Naive thymus-derived CD8-positive, alpha-beta T cell (primary cell): Measurements from ENCODE around the gene NOTCH3. TPM values are rescaled to one million over a fixed set of nuclear protein-coding genes. Genes with fewer than 3 reads are reported as not detected.

Experiments
- ATAC-seq, 2 donors: fragments of 150-1000 bp; cut with Tn5 transposase in 1 of 2; sonication (Bioruptor Pico), chemical (Tn5 transposase) in 1 of 2; 1 replicate in 1 of 2; 2 replicates in 1 of 2; pipeline ENCODE4 v1.10.0; 2021; ENCODE audit warnings: mild to moderate bottlenecking in 2 of 2, moderate library complexity in 2 of 2
- POLR2A ChIA-PET: fragments of 350-600 bp; sonication (Branson Sonifier 250); formaldehyde crosslinking; loops from one replicate; lab custom pipeline; 2021; ENCODE audit warnings: antibody characterized with exemption; lab: Charles Lee
- DNase-seq, 10 donors: peaks; one replicate each; pipeline versions ENCODE4 v3.0.0 to v3.0.0-alpha.2; 2020 to 2022
- H3K27ac Mint-ChIP-seq, 10 donors: one replicate each; pipeline ENCODE4 v1.8.0; 2020 to 2022; ENCODE audit warnings: mild to moderate bottlenecking in 10 of 10, mixed read lengths in 10 of 10, moderate library complexity in 4 of 10, inconsistent platforms in 1 of 10
- H3K27me3 Mint-ChIP-seq, 5 donors: one replicate each; pipeline ENCODE4 v1.8.0; 2021 to 2022; ENCODE audit warnings: mixed read lengths in 5 of 5
- H3K36me3 Mint-ChIP-seq, 3 donors: one replicate each; pipeline ENCODE4 v1.8.0; 2020 to 2022; ENCODE audit warnings: mixed read lengths in 3 of 3, mild to moderate bottlenecking in 2 of 3, inconsistent platforms in 1 of 3
- H3K4me1 Mint-ChIP-seq, 4 donors: one replicate each; pipeline ENCODE4 v1.8.0; 2021 to 2022; ENCODE audit warnings: mixed read lengths in 4 of 4
- H3K4me3 Mint-ChIP-seq, 10 donors: one replicate each; pipeline ENCODE4 v1.8.0; 2020 to 2022; ENCODE audit warnings: mild to moderate bottlenecking in 10 of 10, mixed read lengths in 10 of 10, moderate library complexity in 6 of 10, inconsistent platforms in 1 of 10
- H3K9me3 Mint-ChIP-seq, 9 donors: one replicate each; pipeline ENCODE4 v1.8.0; 2020 to 2022; ENCODE audit warnings: mixed read lengths in 9 of 9, mild to moderate bottlenecking in 3 of 9, inconsistent platforms in 1 of 9, moderate library complexity in 1 of 9
- polyA plus RNA-seq, 3 donors: library from polyadenylated mRNA; unstranded; fragments of 300-500 nt; fragmentation: Illumina TruSeq; gene quantifications; one replicate each; pipeline ENCODE4 v1.2.3, GENCODE V29; 2021
- total RNA-seq, 8 experiments: library from RNA in 2 of 8; stranded (reverse) in 2 of 8; gene quantifications; one replicate each; pipeline ENCODE4 v1.2.3 and lab custom pipeline; 2021 to 2026

Gene NOTCH3
- total and polyA plus RNA-seq, 5 experiments from 2014 or later, result 0.05 TPM; not detected in 4

- Mint-ChIP-seq H3K27me3 (peaks cover 32 to 60% (median 48%) of the 10 kb centered on the region in 5 donors), H3K4me3 (peak overlapping the region; percentile 64 to 85 (median 72)), H3K9me3 (no peaks in the 10 kb centered on the region), H3K4me1 (peaks cover 13 to 29% (median 25%) of the 10 kb centered on the region in 4 donors), H3K36me3 (peaks cover 0 to 4% (median 0%) of the 10 kb centered on the region in 3 donors), H3K27ac (peak overlapping the region in 1 of 10 donors; percentile 81)
- POLR2A ChIA-PET, result no interaction called here
- no peak for DNase-seq
- peak in 1 of 2 donors; percentile 33 for ATAC-seq
Measured at GRCh38 chr19:15201374-15202023, 704 bp upstream of the NOTCH3 start.

DNA sequence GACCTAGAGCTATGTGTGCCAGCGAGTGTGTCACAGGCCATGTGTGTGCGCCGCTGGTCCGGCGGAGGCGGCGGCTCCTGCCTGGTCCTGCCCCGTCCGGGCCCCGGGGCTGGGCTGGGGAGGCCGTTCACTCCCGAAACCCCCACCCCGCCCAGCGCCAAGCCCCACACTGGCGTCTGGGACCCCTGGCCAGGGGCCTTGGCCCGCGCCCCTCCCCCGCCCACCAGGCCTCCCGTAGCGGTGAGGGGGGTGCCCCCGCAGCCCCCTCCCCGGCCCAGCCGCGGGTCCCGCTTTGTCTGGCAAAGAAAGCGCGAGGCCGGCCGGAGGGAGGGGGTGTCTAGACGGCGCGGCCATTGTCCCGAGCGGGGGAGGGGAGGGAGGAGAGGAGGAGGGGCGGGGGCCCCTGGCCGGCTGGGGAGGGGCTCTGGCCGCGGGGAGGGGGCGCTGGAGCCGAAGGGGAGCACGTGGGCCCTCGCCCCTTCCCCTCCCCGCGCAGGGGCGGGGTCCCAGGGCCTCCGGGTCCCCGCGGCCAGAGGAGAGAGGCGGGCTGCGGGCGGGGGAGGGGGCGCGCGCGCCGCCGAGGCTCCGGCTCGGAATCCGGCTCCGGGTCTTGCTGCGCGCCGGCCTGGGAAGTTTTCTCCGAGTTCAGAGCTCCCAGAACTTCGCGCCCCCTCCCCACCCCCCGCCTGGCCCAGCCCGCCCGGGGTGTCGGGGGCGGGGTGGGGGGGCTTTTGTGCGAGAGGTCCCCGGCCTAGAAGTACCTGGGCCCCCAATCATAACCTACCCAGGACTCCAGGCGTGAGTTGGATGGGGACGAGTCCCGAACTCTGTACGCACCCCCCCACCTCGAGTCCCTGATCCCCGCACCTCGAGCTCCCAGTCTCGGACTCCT is 888 bp downstream of the NOTCH3 start:
- Mint-ChIP-seq H3K9me3 (no peaks in the 10 kb centered on the region), H3K36me3 (peaks cover 0 to 4% (median 0%) of the 10 kb centered on the region in 3 donors), H3K27ac (peak overlapping the region in 2 of 10 donors; percentile 7 to 35), H3K27me3 (peaks cover 33 to 65% (median 42%) of the 10 kb centered on the region in 5 donors), H3K4me3 (peak overlapping the region; percentile 53 to 83 (median 72)), H3K4me1 (peaks cover 14 to 36% (median 29%) of the 10 kb centered on the region in 4 donors)
- POLR2A ChIA-PET, result no interaction called here
- DNase-seq (no peak), ATAC-seq (peak in 1 of 2 donors; percentile 9)

GRCh38 chr19:15198951-15199660 is 1.7 kb downstream of the NOTCH3 start:
- Mint-ChIP-seq H3K4me3 (peak overlapping the region; percentile 9 to 83 (median 72)), H3K27me3 (peaks cover 39 to 73% (median 50%) of the 10 kb centered on the region in 5 donors), H3K27ac (peak overlapping the region in 4 of 10 donors; percentile 1 to 53 (median 21)), H3K9me3 (no peaks in the 10 kb centered on the region), H3K4me1 (peaks cover 16 to 39% (median 34%) of the 10 kb centered on the region in 4 donors), H3K36me3 (peaks cover 0 to 4% (median 0%) of the 10 kb centered on the region in 3 donors)
- POLR2A ChIA-PET, result interaction anchor here (1.0 kb wide), 1 partner anchor 73 kb away, joined by 3 read pairs; no protein-coding TSS in a partner anchor
- DNase-seq (no peak), ATAC-seq (no peak)

GRCh38 chr19:15197942-15198341 is 2.9 kb downstream of the NOTCH3 start:
- H3K27me3 Mint-ChIP-seq, result peaks cover 39 to 75% (median 52%) of the 10 kb centered on the region in 5 donors
- H3K27ac Mint-ChIP-seq, result peak overlapping the region in 2 of 10 donors; percentile 15 to 40
- DNase-seq (no peak), ATAC-seq (no peak)
- H3K4me3 Mint-ChIP-seq, result peak overlapping the region in 7 of 10 donors; percentile 0 to 58 (median 52)
- H3K4me1 Mint-ChIP-seq, result peaks cover 16 to 41% (median 34%) of the 10 kb centered on the region in 4 donors
- H3K36me3 Mint-ChIP-seq, result peaks cover 0 to 3% (median 0%) of the 10 kb centered on the region in 3 donors
- H3K9me3 Mint-ChIP-seq, result no peaks in the 10 kb centered on the region
- POLR2A ChIA-PET, result no interaction called here

DNA sequence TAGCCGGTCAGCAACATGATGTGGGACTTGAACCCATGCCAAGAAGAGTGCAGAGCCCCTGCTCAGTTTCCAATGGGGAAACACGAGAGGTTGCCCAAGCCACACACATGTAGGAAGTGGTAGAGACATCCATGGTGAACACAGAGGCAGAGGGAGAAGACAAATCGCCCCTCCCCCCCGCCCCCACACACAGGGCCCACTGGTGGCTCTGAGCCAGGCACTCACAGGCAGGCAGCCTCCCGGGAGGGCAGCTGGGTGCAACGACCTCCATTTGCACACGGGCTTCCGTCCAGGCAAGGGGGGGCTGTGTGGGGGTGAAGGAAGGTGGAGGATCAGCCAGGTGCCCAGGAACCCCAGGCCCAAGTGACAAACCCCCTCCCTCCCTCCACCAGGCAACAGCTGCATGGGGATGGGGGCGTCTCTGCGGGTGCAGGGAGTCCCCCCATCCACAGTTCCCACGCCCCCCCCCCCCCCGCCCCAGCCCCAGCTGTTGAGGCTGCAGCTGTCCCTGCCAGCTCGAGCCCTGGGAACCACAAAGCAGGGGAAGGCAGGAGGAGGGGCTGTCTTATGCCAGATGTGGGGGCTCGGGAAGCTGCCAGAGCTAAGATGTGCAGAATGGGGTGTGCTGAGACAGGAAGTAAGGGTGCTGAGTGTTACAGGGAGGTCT is 3.4 kb downstream of the NOTCH3 start:
- peak; percentile 34 to 54 for ATAC-seq
- peak overlapping the region in 6 of 10 donors; percentile 0 to 58 (median 52) for H3K4me3 Mint-ChIP-seq
- H3K27me3 Mint-ChIP-seq, result peaks cover 40 to 75% (median 49%) of the 10 kb centered on the region in 5 donors
- peaks cover 16 to 41% (median 34%) of the 10 kb centered on the region in 4 donors for H3K4me1 Mint-ChIP-seq
- no peak for DNase-seq
- POLR2A ChIA-PET, result no interaction called here
- H3K36me3 Mint-ChIP-seq, result no peaks in the 10 kb centered on the region
- H3K9me3 Mint-ChIP-seq, result no peaks in the 10 kb centered on the region
- H3K27ac Mint-ChIP-seq, result peak overlapping the region in 2 of 10 donors; percentile 15 to 45

DNA sequence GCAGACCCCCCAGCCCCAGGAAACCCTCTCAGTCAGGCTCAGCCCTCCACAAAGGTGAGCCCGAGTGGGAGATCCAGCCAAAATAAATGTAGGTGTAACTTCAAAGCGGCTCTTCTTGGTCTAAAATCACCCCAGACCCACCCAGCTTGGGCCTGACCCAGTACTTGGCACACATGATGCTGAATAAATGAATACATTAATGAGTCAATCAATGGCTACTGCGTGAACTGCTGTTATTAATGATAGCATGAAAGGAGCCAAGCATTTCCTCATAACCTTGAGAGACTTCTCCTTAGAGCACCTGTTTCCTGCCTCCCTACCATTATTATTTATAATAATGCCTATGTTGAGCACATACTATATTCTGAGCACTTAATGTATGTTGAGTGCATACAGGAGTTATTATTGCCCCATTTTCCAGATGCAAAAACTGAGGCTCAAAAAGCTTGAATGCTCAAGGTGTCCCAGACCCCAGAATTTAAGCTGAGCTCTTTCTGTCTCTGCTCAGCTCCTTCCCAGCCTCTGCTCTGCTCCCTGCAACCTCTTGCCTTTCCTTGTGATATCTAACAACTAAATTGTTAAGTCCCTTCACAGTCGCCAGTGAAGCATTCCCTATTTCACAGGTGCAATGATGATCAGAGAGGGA is 4.3 kb downstream of the NOTCH3 start:
- no peaks in the 10 kb centered on the region for H3K36me3 Mint-ChIP-seq
- no peak overlapping the region for H3K27ac Mint-ChIP-seq
- ATAC-seq, result no peak
- H3K27me3 Mint-ChIP-seq, result peaks cover 40 to 75% (median 50%) of the 10 kb centered on the region in 5 donors
- no peaks in the 10 kb centered on the region for H3K9me3 Mint-ChIP-seq
- POLR2A ChIA-PET, result no interaction called here
- peak overlapping the region in 8 of 10 donors; percentile 10 to 58 (median 46) for H3K4me3 Mint-ChIP-seq
- H3K4me1 Mint-ChIP-seq, result peaks cover 16 to 38% (median 33%) of the 10 kb centered on the region in 4 donors
- no peak for DNase-seq

DNA sequence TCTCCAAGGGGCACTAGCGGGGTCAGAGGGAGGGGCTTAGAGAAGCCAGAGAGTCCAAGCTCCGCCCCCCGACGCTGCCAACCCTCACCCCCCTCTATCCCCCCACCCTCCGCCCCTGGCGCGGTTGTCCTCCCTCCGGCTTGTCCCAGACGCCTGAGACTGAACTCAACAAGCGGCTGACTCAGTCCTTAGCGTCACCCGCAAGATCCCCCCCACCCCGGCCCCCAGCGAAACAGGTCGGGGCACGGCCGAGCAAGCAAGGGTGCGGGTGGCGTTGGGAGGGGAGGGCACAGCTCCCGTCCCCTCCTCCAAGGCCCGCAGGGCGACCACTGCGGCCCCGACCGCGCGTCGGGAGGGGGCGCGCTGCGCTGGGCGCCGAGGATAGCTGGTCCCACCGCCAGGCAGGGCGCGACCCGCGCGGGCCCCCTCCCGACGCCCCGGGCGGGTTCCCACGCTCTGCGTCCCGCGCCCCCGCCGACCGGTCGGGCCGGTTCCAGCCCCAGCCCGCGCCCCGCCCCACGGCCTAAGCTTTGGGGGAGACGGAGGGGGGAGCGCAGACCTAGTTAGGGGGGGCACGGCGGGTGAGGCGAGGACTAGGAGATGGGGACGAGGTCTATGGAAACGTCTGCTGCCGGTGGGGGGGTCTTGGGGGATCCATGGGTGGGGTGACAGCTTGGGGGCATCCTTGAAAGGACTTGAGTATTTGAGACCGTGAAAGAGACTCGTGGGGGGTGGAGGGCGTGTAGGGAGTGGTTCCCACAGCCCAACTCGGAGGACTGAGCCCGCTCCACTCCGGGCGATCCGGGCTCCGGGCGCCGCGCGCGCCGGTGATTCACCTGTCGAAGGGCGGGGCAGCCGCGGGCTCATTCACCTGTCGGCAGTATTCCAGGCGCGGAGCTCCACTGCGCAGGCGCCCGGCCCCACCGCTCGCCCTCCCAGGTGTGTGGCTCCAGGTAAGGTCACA is 5.1 kb downstream of the NOTCH3 start:
- H3K27me3 Mint-ChIP-seq, result peaks cover 37 to 76% (median 49%) of the 10 kb centered on the region in 5 donors

DNA sequence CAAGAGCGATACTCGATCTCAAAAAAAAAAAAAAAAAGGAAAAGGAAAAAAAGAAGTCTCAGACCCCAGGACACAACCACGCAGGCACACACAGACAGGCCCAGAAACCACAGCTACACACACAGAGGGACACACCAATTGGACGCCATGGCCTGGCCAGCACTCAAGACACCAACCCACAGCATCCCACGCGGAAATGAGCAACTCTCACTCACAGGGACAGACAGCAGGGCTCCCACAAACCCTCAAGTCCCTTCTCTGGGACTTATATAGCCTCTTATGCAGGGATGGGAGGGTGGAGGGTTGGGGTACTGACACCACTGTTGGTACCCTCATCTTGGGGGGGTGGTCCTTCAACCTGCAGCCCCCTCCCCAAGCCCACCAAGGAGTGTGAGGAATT is 5.9 kb downstream of the NOTCH3 start:
- peaks cover 37 to 73% (median 49%) of the 10 kb centered on the region in 5 donors for H3K27me3 Mint-ChIP-seq
- H3K27ac Mint-ChIP-seq, result no peak overlapping the region
- DNase-seq (no peak), ATAC-seq (no peak)
- no peaks in the 10 kb centered on the region for H3K9me3 Mint-ChIP-seq
- peak overlapping the region; percentile 26 to 81 (median 64) for H3K4me3 Mint-ChIP-seq
- peaks cover 16 to 31% (median 29%) of the 10 kb centered on the region in 4 donors for H3K4me1 Mint-ChIP-seq
- no peaks in the 10 kb centered on the region for H3K36me3 Mint-ChIP-seq
- POLR2A ChIA-PET, result no interaction called here

More for the DNA sequence above, 5.1 kb downstream of the NOTCH3 start:
- DNase-seq, result peak in 1 of 10 donors; percentile 8
- Mint-ChIP-seq H3K9me3 (no peaks in the 10 kb centered on the region), H3K4me3 (peak overlapping the region in 7 of 10 donors; percentile 20 to 72 (median 36)), H3K27ac (peak overlapping the region in 1 of 10 donors; percentile 56), H3K4me1 (peaks cover 16 to 33% (median 30%) of the 10 kb centered on the region in 4 donors), H3K36me3 (no peaks in the 10 kb centered on the region)
- POLR2A ChIA-PET, result no interaction called here
- peak; percentile 26 to 59 for ATAC-seq

DNA sequence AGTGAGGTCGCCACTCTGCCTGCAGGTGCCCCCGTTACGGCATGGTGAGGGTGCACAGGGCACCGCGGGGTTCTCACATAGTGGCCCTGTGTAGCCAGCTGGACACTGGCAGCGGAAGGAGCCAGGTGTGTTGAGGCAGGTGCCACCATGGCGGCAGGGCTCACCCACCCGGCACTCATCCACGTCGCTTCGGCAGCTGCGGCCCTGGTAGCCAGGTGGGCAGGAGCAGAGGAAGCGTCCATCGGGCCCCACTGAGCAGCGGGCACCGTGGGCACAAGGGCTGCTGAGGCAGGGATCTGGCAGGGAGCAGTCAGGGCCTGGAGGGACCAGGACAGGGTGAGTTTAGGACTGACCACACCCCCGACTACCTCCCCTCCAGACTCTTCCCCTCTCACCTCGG is 8.8 kb downstream of the NOTCH3 start:
- no peak for ATAC-seq
- H3K27me3 Mint-ChIP-seq, result peaks cover 21 to 52% (median 28%) of the 10 kb centered on the region in 5 donors
- no peak overlapping the region for H3K4me3 Mint-ChIP-seq
- no peaks in the 10 kb centered on the region for H3K36me3 Mint-ChIP-seq
- POLR2A ChIA-PET, result no interaction called here
- DNase-seq, result no peak
- H3K27ac Mint-ChIP-seq, result peak overlapping the region in 1 of 10 donors; percentile 40
- peaks cover 4 to 16% (median 13%) of the 10 kb centered on the region in 4 donors for H3K4me1 Mint-ChIP-seq
- H3K9me3 Mint-ChIP-seq, result no peaks in the 10 kb centered on the region

- H3K4me3 Mint-ChIP-seq, result no peak overlapping the region
- POLR2A ChIA-PET, result no interaction called here
- H3K4me1 Mint-ChIP-seq, result peaks cover 3 to 12% (median 9%) of the 10 kb centered on the region in 4 donors
- no peak overlapping the region for H3K27ac Mint-ChIP-seq
- ATAC-seq (no peak), DNase-seq (no peak)
- H3K36me3 Mint-ChIP-seq, result no peaks in the 10 kb centered on the region
- no peaks in the 10 kb centered on the region for H3K9me3 Mint-ChIP-seq
- H3K27me3 Mint-ChIP-seq, result peaks cover 17 to 48% (median 24%) of the 10 kb centered on the region in 5 donors
Measured at GRCh38 chr19:15191514-15191913, 9.3 kb downstream of the NOTCH3 start.
